Urinary bladder (tissue), 4 donors: Measurements from ENCODE around the gene ITGA4. TPM values are rescaled to one million over a fixed set of nuclear protein-coding genes. Genes with fewer than 3 reads are reported as not detected.
"Not testable (repeated sequence)": the region's sequence is repeated elsewhere in the genome, so short reads cannot be mapped to it uniquely, and the experiment has no call there.

Experiments used
- DNase-seq: peaks from one replicate; pipeline ENCODE4 v3.0.0-alpha.2; 2015; ENCODE audit errors: extremely low spot score
- H3K27ac ChIP-seq: one replicate; pipeline ENCODE4 v1.5.1; 2013; ENCODE audit warnings: low read depth, mild to moderate bottlenecking, moderate library complexity
- H3K36me3 ChIP-seq: one replicate; pipeline ENCODE4 v1.6.1; 2013; ENCODE audit warnings: mild to moderate bottlenecking, moderate library complexity; ENCODE audit not compliant: insufficient read depth
- H3K4me1 ChIP-seq: one replicate; pipeline ENCODE4 v1.6.1; 2013; ENCODE audit warnings: mild to moderate bottlenecking, moderate library complexity; ENCODE audit not compliant: insufficient read depth
- H3K4me3 ChIP-seq: one replicate; pipeline ENCODE4 v1.5.1; 2013; ENCODE audit warnings: low read depth, low read length
- WGBS: extraction: QIAGEN DNeasy Blood & Tissue Kit; methylation state at CpG from one replicate; pipeline ENCODE4 v1.1.7; 2013; 5-methylcytosine and 5-hydroxymethylcytosine counted together
- polyA plus RNA-seq: library from polyadenylated mRNA; stranded (reverse); fragments of 200-250 nt; gene quantifications from one replicate; pipeline ENCODE4 v1.2.3, GENCODE V29; 2013
- total RNA-seq: library from RNA; depleted of rRNA; stranded (reverse); fragments of >200 nt; gene quantifications from one replicate; pipeline ENCODE4 v1.2.3, GENCODE V29; 2014
- donor health status: healthy with polysubstance abuse.
- donor health status: healthy.

ITGA4 gene
- total and polyA plus RNA-seq, 2 donors: 5.2 to 49.2 TPM

DNA sequence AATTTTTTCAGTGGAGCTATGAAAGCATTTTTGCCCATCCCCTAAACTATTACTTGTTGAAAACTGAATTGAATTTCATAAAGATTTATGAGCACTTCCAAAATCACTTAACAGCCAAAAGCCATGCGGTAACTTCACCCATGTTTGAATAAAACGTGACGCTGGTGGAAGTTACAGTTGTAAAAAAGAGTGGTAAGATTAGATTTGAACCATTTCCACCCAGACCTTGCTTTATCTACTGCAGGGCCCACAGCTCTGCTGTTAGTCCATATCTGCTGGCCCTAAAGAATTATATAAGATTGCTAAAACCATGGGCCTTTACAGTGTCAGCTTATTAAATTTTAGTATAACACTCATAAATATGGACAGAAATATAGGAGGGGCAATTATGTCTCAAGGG is 15.5 kb upstream of the ITGA4 start:
- no peaks in the 10 kb centered on the region for H3K36me3 ChIP-seq
- WGBS: 40% methylated on average over 3 of the region's 3 CpGs
- no peak overlapping the region for H3K4me3 ChIP-seq
- no peak for DNase-seq
- H3K4me1 ChIP-seq: no peaks in the 10 kb centered on the region
- no peak overlapping the region for H3K27ac ChIP-seq

DNA sequence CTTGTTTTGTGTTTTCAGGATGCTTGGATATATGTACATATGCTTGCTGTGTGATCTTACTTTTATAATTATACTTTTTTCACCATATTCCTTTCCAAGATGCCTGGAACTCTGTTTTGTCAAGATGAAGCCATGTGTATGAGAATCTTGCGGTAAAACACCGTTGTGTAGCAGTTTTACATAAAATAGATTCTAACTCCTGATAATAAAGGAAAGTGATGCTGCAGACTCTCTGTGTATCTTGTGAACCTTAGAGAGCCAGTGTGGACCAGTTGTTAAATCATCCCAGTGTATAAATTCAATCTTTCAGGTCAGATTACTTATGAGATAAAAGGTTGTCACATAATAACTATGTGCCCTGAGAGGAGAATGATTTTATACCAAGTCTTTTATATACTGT is 12.5 kb upstream of the ITGA4 start:
- H3K4me1 ChIP-seq: no peaks in the 10 kb centered on the region
- WGBS: 76% methylated on average over 2 of the region's 2 CpGs

DNA sequence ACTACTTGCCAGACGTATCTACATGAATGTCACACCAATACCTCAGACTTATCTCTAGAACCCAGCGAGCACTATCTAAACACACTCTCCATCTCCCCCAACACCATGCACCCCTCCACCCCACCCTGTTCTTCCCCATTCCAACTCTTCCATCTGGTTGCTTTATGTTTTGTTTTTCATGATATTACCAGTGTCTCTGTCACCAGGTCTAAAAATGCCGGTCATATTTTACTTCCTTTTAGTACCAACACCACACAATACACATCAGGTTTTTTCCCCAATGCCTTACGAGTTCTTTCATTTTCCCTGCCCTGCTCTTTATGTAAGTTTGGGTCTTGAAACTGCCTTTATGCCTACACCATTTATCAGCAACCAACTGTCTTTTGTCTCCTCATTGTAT is 10.2 kb upstream of the ITGA4 start:
- DNase-seq: no peak
- WGBS: 74% methylated on average over 4 of the region's 4 CpGs
- Histone ChIP-seq H3K4me3 (no peak overlapping the region), H3K36me3 (no peaks in the 10 kb centered on the region), H3K27ac (no peak overlapping the region), H3K4me1 (no peaks in the 10 kb centered on the region)

More for the DNA sequence above, 12.5 kb upstream of the ITGA4 start:
- Histone ChIP-seq H3K27ac (no peak overlapping the region), H3K4me3 (no peak overlapping the region), H3K36me3 (no peaks in the 10 kb centered on the region)
- no peak for DNase-seq

DNA sequence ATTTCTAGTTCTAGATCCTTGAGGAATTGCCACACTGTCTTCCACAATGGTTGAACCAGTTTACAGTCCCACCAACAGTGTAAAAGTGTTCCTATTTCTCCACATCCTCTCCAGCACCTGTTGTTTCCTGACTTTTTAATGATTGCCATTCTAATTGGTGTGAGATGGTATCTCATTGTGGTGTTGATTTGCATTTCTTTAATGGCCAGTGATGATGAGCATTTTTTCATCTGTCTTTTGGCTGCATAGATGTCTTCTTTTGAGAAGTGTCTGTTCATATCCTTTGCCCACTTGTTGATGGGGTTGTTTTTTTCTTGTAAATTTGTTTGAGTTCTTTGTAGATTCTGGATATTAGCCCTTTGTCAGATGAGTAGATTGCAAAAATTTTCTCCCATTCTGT is 7.9 kb upstream of the ITGA4 start:
- DNase-seq, H3K27ac ChIP-seq, H3K36me3 ChIP-seq, H3K4me3 ChIP-seq, H3K4me1 ChIP-seq: not testable (repeated sequence)

DNA sequence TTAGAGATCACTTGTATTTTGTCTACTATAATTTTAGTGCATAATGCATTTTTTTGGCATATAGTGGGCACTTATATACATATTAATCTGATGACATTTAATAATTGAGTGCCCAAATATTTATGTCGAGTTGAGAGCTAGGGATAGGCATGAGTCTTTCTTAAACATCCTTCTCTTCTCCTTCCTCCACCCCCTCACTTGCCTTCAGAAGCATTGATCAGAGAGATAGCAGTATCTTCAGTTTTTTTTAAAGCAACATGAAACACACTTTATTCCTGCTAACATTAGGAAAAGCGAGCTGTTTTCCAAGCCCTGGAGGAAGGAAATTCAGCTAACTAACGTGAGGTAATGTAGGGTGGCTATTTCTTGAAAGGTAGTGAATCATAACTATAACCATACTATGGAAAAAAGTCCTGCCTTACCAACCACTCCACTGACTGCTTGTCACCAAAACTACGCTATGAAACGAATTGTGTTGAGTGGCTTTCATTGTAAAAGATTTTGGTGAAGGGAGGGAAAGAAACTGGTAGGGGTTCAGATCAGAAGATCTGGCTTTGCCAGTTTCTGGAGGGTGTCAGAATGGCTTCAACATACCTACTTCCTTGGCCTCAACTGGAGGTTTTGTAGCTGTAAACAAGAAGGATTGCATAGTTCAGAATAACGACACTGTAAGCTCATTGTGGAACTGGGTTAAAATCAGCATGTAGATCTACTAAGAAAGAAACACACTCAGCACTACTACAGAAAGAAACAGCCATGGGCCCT is 2.3 kb upstream of the ITGA4 start:
- DNase-seq: no peak
- Histone ChIP-seq H3K27ac (no peak overlapping the region), H3K36me3 (no peaks in the 10 kb centered on the region), H3K4me1 (no peaks in the 10 kb centered on the region), H3K4me3 (no peak overlapping the region)
- WGBS: 86% methylated on average over 6 of the region's 6 CpGs

DNA sequence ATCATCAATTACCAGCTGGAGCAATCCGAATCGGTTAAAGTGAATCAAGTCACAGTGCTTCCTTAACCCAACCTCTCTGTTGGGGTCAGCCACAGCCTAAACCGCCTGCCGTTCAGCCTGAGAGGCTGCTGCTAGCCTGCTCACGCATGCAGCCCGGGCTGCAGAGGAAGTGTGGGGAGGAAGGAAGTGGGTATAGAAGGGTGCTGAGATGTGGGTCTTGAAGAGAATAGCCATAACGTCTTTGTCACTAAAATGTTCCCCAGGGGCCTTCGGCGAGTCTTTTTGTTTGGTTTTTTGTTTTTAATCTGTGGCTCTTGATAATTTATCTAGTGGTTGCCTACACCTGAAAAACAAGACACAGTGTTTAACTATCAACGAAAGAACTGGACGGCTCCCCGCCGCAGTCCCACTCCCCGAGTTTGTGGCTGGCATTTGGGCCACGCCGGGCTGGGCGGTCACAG is 496 bp upstream of the ITGA4 start:
- DNase-seq: no peak

DNA sequence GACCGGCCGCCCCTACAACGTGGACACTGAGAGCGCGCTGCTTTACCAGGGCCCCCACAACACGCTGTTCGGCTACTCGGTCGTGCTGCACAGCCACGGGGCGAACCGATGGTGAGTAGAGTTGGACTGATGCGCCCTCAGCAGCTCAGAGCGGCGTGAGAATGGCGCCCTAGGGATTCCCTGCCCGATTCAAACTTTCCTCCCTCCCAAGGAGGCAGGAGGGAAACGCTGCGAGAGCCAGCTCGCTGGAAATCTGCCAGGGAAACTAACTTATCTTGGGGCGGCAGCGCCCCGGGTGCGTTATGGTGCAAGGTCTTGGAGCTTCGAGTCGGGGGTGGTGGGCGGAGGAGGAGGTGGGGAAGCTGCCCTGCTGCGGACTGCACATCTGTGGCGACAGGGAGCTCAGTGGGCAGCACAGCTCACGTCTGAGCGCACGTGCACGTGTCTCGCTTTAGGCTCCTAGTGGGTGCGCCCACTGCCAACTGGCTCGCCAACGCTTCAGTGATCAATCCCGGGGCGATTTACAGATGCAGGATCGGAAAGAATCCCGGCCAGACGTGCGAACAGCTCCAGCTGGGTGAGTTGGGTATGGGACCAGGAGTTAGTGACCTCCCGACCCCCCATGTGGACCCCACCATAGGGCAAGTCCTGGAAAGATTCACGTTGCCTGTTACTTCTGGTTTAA is 697 bp downstream of the ITGA4 start:
- WGBS: 3% methylated on average over 45 of the region's 45 CpGs
- no peaks in the 10 kb centered on the region for H3K36me3 ChIP-seq
- no peak for DNase-seq
- H3K4me3 ChIP-seq: peak overlapping the region; percentile 50
- H3K27ac ChIP-seq: peak overlapping the region; percentile 47
- H3K4me1 ChIP-seq: no peaks in the 10 kb centered on the region

More for the DNA sequence above, 496 bp upstream of the ITGA4 start:
- no peaks in the 10 kb centered on the region for H3K36me3 ChIP-seq
- H3K4me3 ChIP-seq: peak overlapping the region; percentile 50
- WGBS: 7% methylated on average over 17 of the region's 17 CpGs
- H3K4me1 ChIP-seq: no peaks in the 10 kb centered on the region
- H3K27ac ChIP-seq: peak overlapping the region; percentile 72

DNA sequence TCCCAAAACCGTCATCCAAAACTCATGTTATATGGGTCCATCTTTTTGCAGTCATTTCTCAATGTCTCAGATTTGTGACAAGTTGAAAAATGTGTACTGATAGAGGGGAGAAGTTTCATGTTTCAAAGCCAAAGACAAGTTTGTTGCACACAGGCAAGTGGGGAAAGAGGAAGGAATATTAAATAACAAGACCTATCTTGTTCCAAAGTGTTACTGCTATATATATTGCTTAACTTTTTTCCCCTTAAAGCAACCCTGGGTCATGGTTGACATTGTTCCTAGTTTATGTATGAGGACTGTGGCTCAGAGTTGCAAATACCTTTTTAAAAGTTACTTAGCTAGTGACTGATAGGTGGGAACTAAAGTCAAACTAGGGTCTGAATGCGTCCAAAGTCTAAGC is 1.7 kb downstream of the ITGA4 start:
- 76% methylated on average over 2 of the region's 2 CpGs for WGBS
- no peak for DNase-seq
- no peak overlapping the region for H3K27ac ChIP-seq

DNA sequence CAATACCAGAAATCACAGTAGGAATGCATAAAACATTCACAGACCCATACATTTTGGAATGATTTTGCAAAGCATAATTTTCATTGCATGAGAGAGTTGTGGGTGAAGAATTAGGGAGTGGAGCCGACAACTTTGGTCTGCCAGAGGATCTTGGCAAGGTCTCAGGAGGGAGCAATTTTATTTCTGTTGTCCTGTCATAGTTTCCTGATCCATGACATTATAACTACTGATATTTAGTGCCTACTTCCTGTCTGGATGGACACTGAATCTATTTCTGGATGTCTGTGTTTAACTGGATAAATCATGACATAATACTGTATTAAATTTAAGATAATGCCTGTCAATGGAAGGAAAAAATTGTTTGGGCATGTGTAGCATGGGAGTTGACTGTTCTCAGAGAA is 2.4 kb downstream of the ITGA4 start:
- 7% methylated on average over 1 of the region's 1 CpG for WGBS
- no peaks in the 10 kb centered on the region for H3K4me1 ChIP-seq
- no peak overlapping the region for H3K27ac ChIP-seq
- no peak overlapping the region for H3K4me3 ChIP-seq
- no peak for DNase-seq
- no peaks in the 10 kb centered on the region for H3K36me3 ChIP-seq

More for the DNA sequence above, 1.7 kb downstream of the ITGA4 start:
- Histone ChIP-seq H3K36me3 (no peaks in the 10 kb centered on the region), H3K4me3 (no peak overlapping the region), H3K4me1 (no peaks in the 10 kb centered on the region)

DNA sequence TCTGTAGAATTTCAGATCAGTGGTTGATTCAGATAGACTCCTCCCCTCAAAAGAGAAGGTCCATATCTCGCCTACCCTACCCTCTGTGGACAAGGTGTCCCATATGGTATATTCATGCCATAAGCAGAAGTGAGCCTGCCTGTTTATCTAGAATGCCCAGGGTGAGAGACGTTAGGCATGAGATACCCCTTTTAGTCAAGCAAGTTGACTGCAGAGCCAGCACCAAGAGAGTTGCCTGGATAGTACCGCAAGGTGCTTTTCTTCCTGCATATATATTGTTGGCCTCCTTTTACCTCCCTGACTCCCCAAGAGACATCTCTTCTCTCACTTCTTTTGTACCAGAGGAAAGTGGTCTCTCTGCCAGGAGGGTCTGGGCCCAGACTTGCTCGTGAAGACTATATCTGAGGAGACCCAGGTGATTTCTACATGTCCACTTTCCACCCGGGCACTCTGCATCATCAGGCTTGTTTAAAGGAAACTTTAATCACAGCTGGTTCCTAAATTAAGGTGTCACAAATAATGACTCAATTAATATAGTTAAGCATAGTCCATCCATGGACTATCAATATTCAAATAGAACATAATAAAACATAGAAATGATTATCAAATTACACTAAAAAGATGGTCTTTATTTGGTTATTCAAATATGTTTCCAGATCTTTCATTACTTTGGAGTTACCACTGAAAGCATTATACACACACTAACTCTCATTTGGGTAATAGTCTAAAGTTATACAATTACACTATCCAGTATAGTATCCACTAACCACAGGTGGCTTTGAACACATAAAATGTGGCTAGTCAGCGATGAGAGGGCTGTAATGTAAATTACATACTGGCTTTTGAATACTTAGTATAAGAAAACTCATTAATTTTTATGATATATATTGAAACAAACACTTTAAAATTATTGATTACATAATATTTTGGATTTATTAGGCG is 4.1 kb downstream of the ITGA4 start:
- DNase-seq: no peak
- Histone ChIP-seq H3K4me3 (no peak overlapping the region), H3K27ac (no peak overlapping the region), H3K36me3 (no peaks in the 10 kb centered on the region), H3K4me1 (no peaks in the 10 kb centered on the region)
- WGBS: 89% methylated on average over 7 of the region's 7 CpGs

DNA sequence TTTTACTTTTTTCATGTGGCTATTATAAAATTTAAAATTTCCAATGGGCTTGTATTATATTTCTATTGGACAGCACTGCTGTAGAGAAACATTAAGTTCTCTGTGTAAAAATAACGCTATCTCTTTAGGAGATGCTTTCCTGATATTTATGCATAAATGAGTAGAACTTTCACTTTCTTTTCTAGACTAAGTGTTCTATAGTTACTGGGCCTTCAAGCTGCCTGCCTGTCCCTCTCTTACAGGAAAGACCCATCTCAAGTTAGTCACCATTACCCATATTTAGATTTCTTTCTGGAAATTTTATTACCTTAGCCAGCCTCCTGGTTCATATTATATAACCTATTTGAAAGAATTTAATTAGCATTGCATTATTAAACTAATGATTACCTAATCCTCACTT is 4.8 kb downstream of the ITGA4 start:
- 47% methylated on average over 1 of the region's 1 CpG for WGBS
- H3K4me3 ChIP-seq: no peak overlapping the region
- DNase-seq: no peak

DNA sequence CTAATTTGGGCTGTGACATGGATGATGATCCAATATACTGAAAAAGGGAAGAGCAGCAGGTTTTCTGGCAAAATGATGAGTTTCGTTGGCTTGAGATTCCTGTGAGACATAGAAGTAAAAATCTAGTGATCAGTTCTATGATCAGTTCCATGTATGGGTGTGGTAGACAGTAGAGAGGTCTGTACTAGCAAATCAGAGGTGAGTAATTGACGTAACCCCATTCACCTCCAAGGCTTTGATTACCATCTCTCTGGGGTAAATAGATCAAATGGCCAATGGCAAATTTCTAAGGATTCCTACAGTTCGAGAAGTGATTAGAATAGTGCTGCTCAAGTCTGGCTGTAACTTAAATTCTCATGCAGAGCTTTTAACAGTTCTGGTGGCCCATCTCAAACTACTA is 6.4 kb downstream of the ITGA4 start:
- no peak overlapping the region for H3K4me3 ChIP-seq

More for the DNA sequence above, 4.8 kb downstream of the ITGA4 start:
- Histone ChIP-seq H3K4me1 (no peaks in the 10 kb centered on the region), H3K36me3 (no peaks in the 10 kb centered on the region), H3K27ac (no peak overlapping the region)

DNA sequence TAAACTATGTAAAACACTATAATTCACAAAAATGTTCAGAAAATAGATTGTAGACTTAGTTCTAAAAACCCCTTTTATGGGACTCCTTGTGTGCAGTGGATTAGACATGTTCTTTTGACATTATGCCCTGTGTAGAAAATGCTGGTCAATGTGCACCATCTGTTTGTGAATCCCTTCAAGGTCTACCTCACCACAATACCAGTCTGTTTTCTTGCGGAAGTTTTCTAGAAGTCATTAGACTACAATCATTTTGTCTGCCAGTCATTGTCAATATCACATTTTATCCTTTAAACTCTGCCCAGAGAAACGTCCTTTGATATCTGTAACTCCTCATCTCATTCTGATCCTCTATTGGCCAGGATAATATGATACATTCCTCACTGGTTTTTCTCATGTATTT is 7.8 kb downstream of the ITGA4 start:
- Histone ChIP-seq H3K4me3 (no peak overlapping the region), H3K27ac (no peak overlapping the region), H3K4me1 (no peaks in the 10 kb centered on the region), H3K36me3 (no peaks in the 10 kb centered on the region)
- DNase-seq: no peak
- 65% methylated on average over 2 of the region's 2 CpGs for WGBS

More for the DNA sequence above, 6.4 kb downstream of the ITGA4 start:
- Histone ChIP-seq H3K36me3 (no peaks in the 10 kb centered on the region), H3K27ac (no peak overlapping the region), H3K4me1 (no peaks in the 10 kb centered on the region)
- WGBS: 95% methylated on average over 3 of the region's 3 CpGs
- DNase-seq: no peak
